Measurements from ENCODE around the gene SIRPB1.
"Not testable (repeated sequence)": the region's sequence is repeated elsewhere in the genome, so short reads cannot be mapped to it uniquely, and the experiment has no call there.

The SIRPB1 gene

DNA sequence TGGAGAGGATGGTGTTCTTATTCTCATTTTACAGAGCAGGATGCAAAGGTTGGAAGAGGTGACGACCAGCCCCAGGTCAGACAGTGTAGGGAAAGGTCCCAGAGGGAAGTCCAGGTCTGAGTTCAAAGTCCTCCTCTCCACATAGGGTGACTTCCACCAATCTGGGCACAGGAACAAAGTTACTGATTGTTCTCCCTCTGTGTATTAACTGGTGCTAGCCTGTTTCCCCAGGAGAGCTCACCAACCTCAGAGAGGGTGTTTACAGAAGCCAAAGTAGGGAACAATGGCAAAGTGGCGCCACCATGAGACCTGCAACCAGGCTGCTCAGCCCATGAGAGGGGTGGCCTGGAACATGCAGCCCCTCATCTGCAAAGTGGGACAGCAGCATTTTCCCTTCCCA is 16.8 kb upstream of the SIRPB1 start:
- DNase-seq = no peak

- DNase-seq = no peak
Measured at GRCh38 chr20:1635291-1635979, 15.6 kb upstream of the SIRPB1 start.

DNA sequence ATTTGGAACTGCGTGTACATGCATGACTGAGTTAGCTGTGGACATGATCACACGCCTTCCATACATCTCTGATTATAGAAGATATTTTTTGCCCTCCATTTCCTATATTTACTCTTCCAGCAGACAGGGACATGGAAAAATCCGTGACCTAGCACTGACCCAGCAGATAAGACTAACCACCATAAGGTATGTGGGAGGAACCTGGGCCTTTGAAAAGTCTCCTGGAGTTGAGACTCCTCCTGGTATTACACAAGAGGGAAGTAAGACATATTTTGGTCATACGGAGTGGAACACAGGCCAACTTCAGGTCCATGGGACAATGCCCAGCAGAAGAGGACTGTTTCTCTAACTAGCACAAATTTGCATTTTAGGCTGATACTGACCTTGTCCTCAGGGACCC is 13.7 kb upstream of the SIRPB1 start:
- DNase-seq = no peak

GRCh38 chr20:1632178-1632577 is 12.4 kb upstream of the SIRPB1 start:
- DNase-seq = no peak

DNA sequence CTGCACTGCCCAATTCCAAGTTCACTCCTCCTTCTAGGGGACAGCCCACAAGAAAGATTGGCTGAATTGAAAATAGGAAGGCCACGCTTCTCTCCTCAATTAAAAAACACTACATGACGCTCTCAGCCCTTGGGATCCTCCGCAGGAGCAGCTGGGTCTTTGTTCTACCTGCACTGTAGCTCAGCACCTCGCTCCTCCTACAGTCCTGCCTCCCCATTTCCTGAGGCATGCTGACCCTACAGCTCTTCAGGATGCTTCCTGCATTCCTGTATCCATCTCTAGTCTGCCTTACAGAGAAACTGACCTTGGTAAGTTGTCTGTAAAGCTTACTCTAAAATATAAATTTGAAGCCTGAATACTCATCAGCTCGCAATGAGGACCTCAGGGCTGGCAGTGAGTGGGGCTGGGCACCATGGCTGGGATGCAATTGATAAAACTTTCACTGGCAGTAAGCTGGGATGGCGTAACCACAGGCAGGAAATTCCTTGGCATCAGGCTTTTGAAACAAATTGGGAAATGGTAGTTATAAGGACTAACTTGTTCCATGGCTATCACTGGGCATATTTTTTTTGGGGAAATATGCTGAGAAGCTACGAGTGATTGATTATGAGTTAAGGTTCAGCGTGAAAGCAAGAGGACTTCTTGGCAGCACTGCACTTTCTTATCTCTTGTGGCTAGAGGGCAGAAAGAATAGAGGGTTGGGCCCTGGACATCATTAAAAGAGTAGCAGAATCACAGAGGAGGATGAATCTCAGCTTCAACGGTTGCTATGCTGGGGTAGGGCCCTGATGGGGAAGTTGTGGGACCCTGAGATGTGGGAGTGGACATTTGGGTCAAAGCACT is 11.7 kb upstream of the SIRPB1 start:
- no peak for DNase-seq

DNA sequence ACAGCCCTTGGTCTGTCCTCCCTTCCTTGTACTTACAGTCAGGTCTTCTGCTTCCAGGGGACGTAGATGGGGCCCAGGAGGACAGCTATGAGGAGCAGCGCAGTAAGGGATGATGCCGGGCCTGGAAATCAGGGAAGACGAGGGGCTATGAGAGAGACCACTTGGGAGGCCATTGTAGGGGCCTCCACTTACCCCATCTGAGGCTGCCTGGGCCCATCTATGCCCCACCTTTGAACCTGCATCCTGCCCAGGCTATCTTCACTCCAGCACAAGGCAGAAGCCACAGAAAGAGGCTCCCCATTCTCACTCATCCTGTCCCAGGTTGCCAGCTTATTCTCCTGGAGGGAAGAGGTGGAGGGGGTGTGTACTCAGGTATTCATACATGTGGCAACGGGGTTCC is 10.4 kb upstream of the SIRPB1 start:
- no peak for DNase-seq

DNA sequence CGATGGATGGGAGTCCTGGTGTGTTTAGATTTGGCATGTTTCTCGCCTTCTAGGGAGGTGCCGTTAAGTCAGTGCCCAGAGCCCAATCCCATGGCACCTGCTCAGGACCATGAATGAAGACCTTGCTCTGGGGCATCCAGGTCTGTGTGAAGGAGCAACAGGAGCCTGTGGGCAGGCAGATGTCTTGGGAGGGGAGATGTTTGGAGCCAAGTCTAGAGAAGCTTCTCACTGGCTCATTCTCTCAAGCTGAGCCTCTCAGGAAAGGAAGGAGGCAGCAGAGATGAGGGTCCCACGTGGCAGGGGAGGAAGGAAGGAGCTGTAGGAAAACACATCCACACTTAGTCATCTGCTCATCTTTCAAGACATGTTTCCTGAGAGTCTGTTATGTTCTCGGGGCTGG is 9.5 kb upstream of the SIRPB1 start:
- DNase-seq = no peak

DNA sequence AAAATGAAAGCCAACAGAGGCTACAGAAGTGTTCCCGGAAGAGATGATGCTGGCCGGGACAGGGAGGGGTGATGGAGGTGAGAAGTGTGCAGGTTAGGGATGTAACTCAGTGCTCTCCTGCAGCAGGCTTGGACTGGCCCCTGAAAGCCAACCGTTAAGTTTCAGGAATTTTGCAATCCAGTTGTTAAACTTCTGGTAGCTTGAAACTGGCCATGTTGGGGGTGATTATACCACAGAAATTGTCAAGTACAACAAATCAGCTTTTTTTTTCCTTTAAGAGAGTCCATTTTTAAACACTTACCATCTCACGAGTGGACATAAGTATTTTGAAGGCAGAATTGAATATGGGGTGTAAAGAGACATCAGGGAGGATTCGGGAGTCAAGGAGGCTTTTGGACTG is 8.8 kb upstream of the SIRPB1 start:
- no peak for DNase-seq

GRCh38 chr20:1627200-1627550 is 7.4 kb upstream of the SIRPB1 start:
- DNase-seq = no peak

- DNase-seq = no peak
Measured at GRCh38 chr20:1626528-1627199, 6.9 kb upstream of the SIRPB1 start.

- DNase-seq = no peak
Measured at GRCh38 chr20:1625083-1625690, 5.4 kb upstream of the SIRPB1 start.

GRCh38 chr20:1623501-1624205 is 3.8 kb upstream of the SIRPB1 start:
- no peak for DNase-seq

DNA sequence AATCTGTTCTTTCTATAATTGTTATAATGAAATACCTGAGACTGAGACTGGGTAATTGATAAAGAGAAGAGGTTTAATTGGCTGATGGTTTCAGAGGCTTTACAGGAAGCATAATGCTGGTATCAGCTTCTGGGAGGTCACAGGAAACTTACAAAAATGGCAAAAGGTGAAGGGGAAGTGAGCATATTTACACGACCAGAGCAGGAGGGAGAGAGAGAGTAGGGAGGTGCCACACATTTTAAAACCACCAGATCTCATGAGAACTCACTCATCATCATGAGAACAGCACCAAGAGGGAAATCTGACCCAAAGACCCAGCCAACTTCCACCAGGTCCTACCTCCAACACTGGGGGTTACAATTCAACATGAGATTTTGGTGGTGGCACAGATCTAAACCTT is 2.6 kb upstream of the SIRPB1 start:
- DNase-seq = no peak

GRCh38 chr20:1621316-1621715 is 1.5 kb upstream of the SIRPB1 start:
- no peak for DNase-seq

DNA sequence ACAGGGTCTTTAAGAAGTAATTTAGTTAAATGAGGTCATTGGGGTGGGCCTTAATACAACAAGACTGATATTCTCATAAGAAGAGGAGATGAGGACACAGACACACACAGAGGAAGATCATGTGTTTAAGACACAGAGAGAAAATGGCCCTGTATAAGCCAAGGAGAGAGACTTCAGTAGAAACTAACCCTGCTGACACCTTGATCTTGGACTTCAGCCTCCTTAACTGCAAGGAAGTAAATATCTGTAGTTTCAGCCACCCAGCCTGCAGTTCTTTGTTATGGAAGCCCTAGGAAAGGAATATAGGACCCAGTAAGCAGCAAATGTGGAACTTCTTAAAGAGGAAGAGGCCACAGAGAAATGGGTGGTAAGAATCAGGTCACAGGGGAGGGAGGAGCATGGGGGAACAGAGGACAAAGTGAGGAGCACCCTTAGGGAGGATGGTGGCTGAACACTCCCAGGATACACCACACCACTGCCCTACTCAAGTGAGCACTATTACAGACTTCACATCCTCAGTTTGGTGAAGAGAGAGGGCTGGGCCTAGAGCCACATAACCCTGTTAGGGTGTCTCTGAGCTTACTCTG is 762 bp downstream of the SIRPB1 start:
- no peak for DNase-seq

- DNase-seq = no peak
Measured at GRCh38 chr20:1618479-1618878, 1.3 kb downstream of the SIRPB1 start.

DNA sequence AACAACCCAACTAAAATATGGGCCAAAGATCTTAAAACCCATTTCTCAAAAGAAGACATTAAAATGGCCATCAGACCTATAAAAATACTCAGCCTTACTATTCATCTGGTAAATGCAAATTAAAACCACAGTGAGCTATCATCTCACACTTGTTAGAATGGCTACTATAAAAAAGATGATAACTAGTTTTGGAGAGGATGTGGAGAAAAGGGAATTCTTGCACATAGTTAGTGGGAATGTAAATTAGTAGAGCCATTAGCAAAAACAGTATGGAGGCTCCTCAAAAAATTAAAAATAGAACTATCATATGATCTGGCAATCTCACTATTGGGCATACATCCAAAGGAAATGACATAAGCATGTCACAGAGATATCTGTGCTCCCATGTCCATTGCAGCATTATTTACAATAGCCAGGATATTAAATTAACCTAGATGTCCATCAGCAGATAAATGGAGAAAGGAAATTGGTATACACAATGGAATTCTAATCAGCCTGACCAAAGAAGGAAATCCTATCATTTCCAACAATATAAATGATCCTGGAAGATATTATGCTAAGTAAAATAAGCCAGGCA is 2.9 kb downstream of the SIRPB1 start:
- DNase-seq = no peak

- DNase-seq = not testable (repeated sequence)
Measured at GRCh38 chr20:1610404-1610803, 9.4 kb downstream of the SIRPB1 start.

DNA sequence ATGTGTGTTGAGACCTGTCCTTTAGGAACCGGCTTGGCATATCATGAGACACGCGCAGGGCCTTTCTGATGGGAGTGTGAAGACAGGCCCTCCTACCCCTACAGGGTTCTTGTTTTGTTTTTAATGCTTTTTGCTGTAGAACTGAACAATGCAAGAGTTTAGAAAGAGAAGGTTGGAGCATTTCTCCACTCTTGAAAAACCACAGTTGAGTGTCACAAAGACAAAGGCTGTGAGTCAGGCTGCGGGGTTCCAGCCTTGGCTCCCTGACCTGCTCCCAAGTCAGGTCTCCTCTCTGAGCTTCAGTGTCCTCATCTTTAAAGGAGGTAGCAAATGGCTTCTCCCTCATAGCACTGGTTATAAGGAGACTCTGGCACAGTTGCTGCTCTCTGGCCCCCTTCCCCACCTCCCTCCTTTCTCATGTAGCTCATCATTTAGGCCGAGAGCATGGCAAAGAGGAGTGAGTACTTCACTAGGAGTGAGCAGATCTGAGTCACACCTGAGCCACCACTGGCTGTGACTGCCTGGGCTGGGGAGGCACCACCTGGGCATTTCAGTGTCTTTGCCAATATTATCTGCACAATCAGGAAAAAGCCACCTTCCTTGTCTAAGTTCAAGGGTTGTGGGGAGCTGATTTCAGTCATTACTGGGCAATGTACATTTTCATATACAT is 11.0 kb downstream of the SIRPB1 start:
- DNase-seq = not testable (repeated sequence)

DNA sequence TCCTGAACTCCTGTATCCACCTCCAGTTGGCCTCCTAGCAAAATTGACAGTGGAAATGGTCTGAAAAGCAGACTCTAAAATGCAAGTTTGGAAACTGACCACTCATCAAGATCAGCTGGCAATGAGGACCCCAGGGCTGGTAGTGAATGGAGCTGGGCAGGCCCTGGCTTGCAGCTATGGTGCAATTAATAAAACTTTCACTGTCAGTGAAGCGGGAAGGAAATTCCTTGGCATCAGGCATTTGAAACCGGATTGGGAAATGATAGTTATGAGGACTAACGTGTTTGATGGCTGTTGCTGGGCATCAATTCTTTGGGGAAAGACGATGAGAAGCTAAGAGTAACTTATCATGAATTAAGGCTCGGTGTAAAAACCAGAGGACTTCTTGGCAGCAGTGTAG is 19.1 kb downstream of the SIRPB1 start:
- no peak for DNase-seq

GRCh38 chr20:1595333-1595732 is 24.5 kb downstream of the SIRPB1 start:
- DNase-seq = no peak

Data from fibroblast of upper back skin (primary cell).